HepG2 (cell line): ENCODE data around the gene UNCX. TPM values are rescaled to one million over a fixed set of nuclear protein-coding genes. Genes with fewer than 3 reads are reported as not detected.

Source experiments
- ATAC-seq: fragments of 200-7000 bp; cut with Tn5 transposase; 3 replicates; pipeline ENCODE4 v1.9.1; 2020; ENCODE audit warnings: mild to moderate bottlenecking, moderate library complexity
- BruUV-seq: library from RNA; stranded (reverse); fragments of 400-500 nt; replicated peaks from 2 replicates; lab custom pipeline; 2021; lab: Mats Ljungman, UMichigan
- CTCF ChIA-PET: fragments of 300-600 bp; formaldehyde crosslinking; extraction: SDS; loops from one replicate; lab custom pipeline; 2021; ENCODE audit warnings: low total read pairs, inconsistent platforms, low intra/inter-chr PET ratio; lab: Yijun Ruan, JAX
- POLR2A ChIA-PET: fragments of 350-600 bp; sonication (Branson Sonifier 250); formaldehyde crosslinking; loops from one replicate; lab custom pipeline; 2020; ENCODE audit warnings: antibody characterized with exemption, inconsistent platforms; lab: Yijun Ruan, JAX
- DNase-seq: peaks from one replicate; pipeline ENCODE4 v3.0.0-alpha.2; 2015; ENCODE audit warnings: low spot score
- FAIRE-seq: peaks from 3 replicates; lab custom pipeline; 2011; peaks lifted over from hg19 to GRCh38; lab: Jason Lieb, UNC
- H2AFZ ChIP-seq: one replicate; pipeline ENCODE4 v1.6.1; 2011; ENCODE audit warnings: low read length, inconsistent platforms
- H3K27ac ChIP-seq: fragments of 300-600 bp; 3 replicates; pipeline ENCODE4 v1.8.0; 2011; ENCODE audit warnings: mixed run types, mild to moderate bottlenecking, mixed read lengths, low read length, inconsistent platforms; ENCODE audit not compliant: insufficient read depth; ENCODE audit errors: extremely low read length
- H3K27me3 ChIP-seq, 2 experiments: fragments of 200-600 bp in 1 of 2; 2 replicates in 1 of 2; 3 replicates in 1 of 2; pipeline versions ENCODE4 v1.6.0 to v1.8.0; 2011; ENCODE audit warnings: low read length in 2 of 2, mild to moderate bottlenecking in 2 of 2, moderate library complexity in 2 of 2, inconsistent platforms in 1 of 2; ENCODE audit not compliant: insufficient read depth in 2 of 2, control insufficient read depth in 1 of 2
- H3K36me3 ChIP-seq, 2 experiments: fragments of 200-600 bp in 1 of 2; replicated peaks in 1 of 2; 2 replicates in 1 of 2; 3 replicates in 1 of 2; pipeline versions ENCODE4 v1.5.1 to v1.8.0; 2011; ENCODE audit warnings: low read length in 2 of 2, inconsistent platforms in 1 of 2; ENCODE audit not compliant: insufficient read depth in 2 of 2, control insufficient read depth in 1 of 2
- H3K4me1 ChIP-seq: 2 replicates; pipeline ENCODE4 v1.5.1; 2012; ENCODE audit warnings: low read length, inconsistent platforms; ENCODE audit not compliant: insufficient read depth
- H3K4me2 ChIP-seq: 2 replicates; pipeline ENCODE4 v1.6.0; 2011; ENCODE audit warnings: low read depth, low read length, inconsistent platforms
- H3K4me3 ChIP-seq, 3 experiments: fragments of 200-600 bp in 1 of 3; sonication (generic), shearing (Covaris generic) in 1 of 3; replicated peaks in 1 of 3; 2 replicates each; pipeline ENCODE4 v1.5.1; 2011 to 2016; ENCODE audit warnings: low read length in 3 of 3, inconsistent platforms in 2 of 3, low read depth in 2 of 3, mild to moderate bottlenecking in 2 of 3, control low read depth in 1 of 3, mixed read lengths in 1 of 3; ENCODE audit not compliant: insufficient read depth in 1 of 3
- H3K79me2 ChIP-seq: one replicate; pipeline ENCODE4 v1.6.1; 2011; ENCODE audit warnings: low read length, inconsistent platforms; ENCODE audit not compliant: insufficient read depth
- H3K9ac ChIP-seq: 2 replicates; pipeline ENCODE4 v1.6.0; 2011; ENCODE audit warnings: mild to moderate bottlenecking, low read depth, low read length, inconsistent platforms; ENCODE audit not compliant: insufficient read depth
- H3K9me3 ChIP-seq: 2 replicates; pipeline ENCODE4 v1.5.1; 2012; ENCODE audit warnings: mild to moderate bottlenecking, low read length
- H4K20me1 ChIP-seq: 2 replicates; pipeline ENCODE4 v1.6.0; 2011; ENCODE audit warnings: inconsistent platforms, mild to moderate bottlenecking, low read length, moderate library complexity; ENCODE audit not compliant: insufficient read depth
- CBX1 ChIP-seq: IDR thresholded peaks from one replicate; pipeline ENCODE4 v1.6.1; 2016; ENCODE audit warnings: antibody characterized with exemption, low read depth
- CBX2 ChIP-seq, 2 experiments: fragments of 200-600 bp in 1 of 2; sonication (generic); formaldehyde crosslinking in 1 of 2; IDR thresholded peaks; 2 replicates each; pipeline versions ENCODE4 v1.7.0 to v1.8.1; 2018 to 2022; ENCODE audit warnings: low read depth in 2 of 2, low read length in 1 of 2, mild to moderate bottlenecking in 1 of 2, missing genetic modification reagents in 1 of 2
- KIAA2018 ChIP-seq: sonication (generic); formaldehyde crosslinking; IDR thresholded peaks from 2 replicates; pipeline ENCODE4 v1.5.0; 2020; ENCODE audit warnings: mild to moderate bottlenecking, missing genetic modification reagents, borderline replicate concordance
- NR0B2 ChIP-seq: sonication (generic); formaldehyde crosslinking; IDR thresholded peaks from 2 replicates; pipeline ENCODE4 v1.4.0; 2020; ENCODE audit warnings: mild to moderate bottlenecking, missing genetic modification reagents
- SOX5 ChIP-seq: IDR thresholded peaks from 2 replicates; pipeline ENCODE4 v1.6.1; 2016; ENCODE audit warnings: borderline replicate concordance
- ZNF354B ChIP-seq: sonication (generic); formaldehyde crosslinking; IDR thresholded peaks from 2 replicates; pipeline ENCODE4 v1.8.0; 2022; ENCODE audit warnings: mild to moderate bottlenecking, missing genetic modification reagents
- ZNF503 ChIP-seq: sonication (generic); formaldehyde crosslinking; IDR thresholded peaks from 2 replicates; pipeline ENCODE4 v1.4.0; 2020; ENCODE audit warnings: missing genetic modification reagents
- ZNF580 ChIP-seq: IDR thresholded peaks from 2 replicates; pipeline ENCODE4 v1.6.1; 2016; ENCODE audit warnings: low read depth, borderline replicate concordance
- ZNF800 ChIP-seq: sonication (generic); formaldehyde crosslinking; IDR thresholded peaks from 2 replicates; pipeline ENCODE4 v1.4.0; 2020; ENCODE audit warnings: missing genetic modification reagents
- WGBS: methylation state at CpG from one replicate; pipeline ENCODE4 v1.1.6; 2017; ENCODE audit warnings: low lambda C conversion rate; 5-methylcytosine and 5-hydroxymethylcytosine counted together
- in situ Hi-C: cut with HindIII; loops from 2 replicates; pipeline ENCODE4 v1.10.0; 2017; ENCODE audit warnings: low pct_unique_long_range_greater_than_20kb; ENCODE audit not compliant: extremely low pct_ligation_motif_present
- intact Hi-C: fragments of 100-400 bp; cut with micrococcal nuclease; formaldehyde crosslinking; loops from one replicate; pipeline ENCODE4 v1.10.0; 2022; ENCODE audit not compliant: unreplicated experiment
- polyA plus RNA-seq, 8 experiments: library from polyadenylated mRNA; depleted of rRNA in 3 of 8; stranded (reverse) in 7 of 8; unstranded in 1 of 8; fragments of >200 nt; fragmentation: Illumina TruSeq in 4 of 8; extraction: Trizol in 4 of 8; gene quantifications; 2 replicates each; pipeline versions ENCODE4 v1.2.1 to v1.2.3, GENCODE V29; 2011 to 2016; ENCODE audit warnings: low read depth in 4 of 8, missing spikeins in 1 of 8, mixed read lengths in 1 of 8; ENCODE audit not compliant: insufficient read depth in 1 of 8
- total RNA-seq, 5 experiments: library from RNA; depleted of rRNA; stranded (reverse); fragments of >200 nt; fragmentation: Illumina TruSeq; extraction: Trizol; gene quantifications; 2 replicates each; pipeline ENCODE4 v1.2.3, GENCODE V29; 2016; ENCODE audit warnings: low read depth in 1 of 5

Gene UNCX
- total and polyA plus RNA-seq, 2 of the 13 experiments (the other 11 are each of a cell fraction or from before 2014, with no cell fraction given) = not detected

GRCh38 chr7:1225441-1226185 is 7.1 kb upstream of the UNCX start:
- H3K4me1 ChIP-seq = no peaks in the 10 kb centered on the region
- H2AFZ ChIP-seq = no peak overlapping the region
- H3K27me3 ChIP-seq = peaks cover 12 to 87% of the 10 kb centered on the region in 2 experiments
- intact Hi-C loops (loop anchor here (5.0 kb wide), 1 partner anchor 187 kb away; no protein-coding TSS in a partner anchor), in situ Hi-C loops (loop anchor here (10.0 kb wide), 1 partner anchor 169 kb away; no protein-coding TSS in a partner anchor)
- WGBS = 24% methylated on average over 25 of the region's 52 CpGs
- FAIRE-seq (no peak), ATAC-seq (peak; percentile 67), DNase-seq (no peak)
- no TSS peak for BruUV-seq
- CTCF ChIA-PET = interaction anchor here (1.4 to 2.5 kb wide), 4 partner anchors 187 to 248 kb away, joined by 4 to 33 read pairs (median 11); no protein-coding TSS in a partner anchor
- POLR2A ChIA-PET = no interaction called here
- H4K20me1 ChIP-seq = no peaks in the 10 kb centered on the region
- H3K4me3 ChIP-seq = no peak overlapping the region
- H3K79me2 ChIP-seq = no peaks in the 10 kb centered on the region
- H3K4me2 ChIP-seq = no peak overlapping the region
- no peak overlapping the region for H3K9ac ChIP-seq
- no peaks in the 10 kb centered on the region for H3K36me3 ChIP-seq
- H3K9me3 ChIP-seq = no peaks in the 10 kb centered on the region
- H3K27ac ChIP-seq = no peak overlapping the region
- no peak for TF ChIP-seq SOX5 (CRISPR knock-in tag)
- TF ChIP-seq ZNF800 (CRISPR knock-in tag) = peak; percentile 87
- no peak for TF ChIP-seq KIAA2018 (CRISPR knock-in tag)
- no peak for TF ChIP-seq ZNF503 (CRISPR knock-in tag)
- TF ChIP-seq NR0B2 = no peak
- TF ChIP-seq CBX2 (IDR thresholded peaks at IDR 0.05; ENCODE audit: low read depth, low read length) = peak; percentile 40; the same call in 1 of the 2 replicates
- no peak for TF ChIP-seq CBX2 (CRISPR knock-in tag; IDR thresholded peaks at IDR 0.05; ENCODE audit: low read depth)
- TF ChIP-seq ZNF580 = no peak
- TF ChIP-seq ZNF354B (CRISPR knock-in tag) = no peak
- TF ChIP-seq CBX1 = no peak
